Loucy (cell line): ENCODE measurements around the gene SSPN.

Source experiments
- H2AFZ ChIP-seq: fragments of 200-600 bp; sonication (generic); 2 replicates; pipeline ENCODE4 v1.6.0; 2016; ENCODE audit warnings: antibody characterized with exemption, mild to moderate bottlenecking, low read length, moderate library complexity
- H3F3A ChIP-seq: fragments of 200-600 bp; 2 replicates; pipeline ENCODE4 v1.6.0; 2016; ENCODE audit warnings: antibody characterized with exemption, low read depth, mild to moderate bottlenecking
- H3K27me3 ChIP-seq: fragments of 200-600 bp; sonication (generic); 2 replicates; pipeline ENCODE4 v1.6.1; 2014; ENCODE audit warnings: low read length, mild to moderate bottlenecking; ENCODE audit not compliant: insufficient read depth, poor library complexity, severe bottlenecking
- H3K36me3 ChIP-seq: fragments of 200-600 bp; sonication (generic); 2 replicates; pipeline ENCODE4 v1.6.1; 2016; ENCODE audit warnings: low read length; ENCODE audit not compliant: insufficient read depth
- H3K4me1 ChIP-seq: fragments of 200-600 bp; sonication (generic); 2 replicates; pipeline ENCODE4 v1.5.1; 2014; ENCODE audit warnings: low read length, mild to moderate bottlenecking; ENCODE audit not compliant: insufficient read depth, poor library complexity, severe bottlenecking
- H3K4me2 ChIP-seq: fragments of 200-600 bp; sonication (generic); 2 replicates; pipeline ENCODE4 v1.6.0; 2014; ENCODE audit warnings: antibody characterized with exemption, low read length, low read depth, mild to moderate bottlenecking; ENCODE audit not compliant: poor library complexity, severe bottlenecking
- H3K4me3 ChIP-seq: fragments of 200-600 bp; sonication (generic); 2 replicates; pipeline ENCODE4 v1.5.1; 2014; ENCODE audit warnings: low read length, mild to moderate bottlenecking, mixed read lengths; ENCODE audit not compliant: poor library complexity, severe bottlenecking
- H3K79me2 ChIP-seq: fragments of 200-600 bp; sonication (generic); 2 replicates; pipeline ENCODE4 v1.6.1; 2014; ENCODE audit warnings: low read length; ENCODE audit not compliant: insufficient read depth
- H3K9ac ChIP-seq: fragments of 200-600 bp; sonication (generic); 2 replicates; pipeline ENCODE4 v1.6.0; 2014; ENCODE audit warnings: mild to moderate bottlenecking, low read depth, low read length, moderate library complexity; ENCODE audit not compliant: poor library complexity, severe bottlenecking
- H3K9me2 ChIP-seq: fragments of 200-600 bp; sonication (generic); replicated peaks from 2 replicates; pipeline ENCODE4 v1.6.1; 2016; ENCODE audit warnings: low read depth, low read length, mixed read lengths
- H3K9me3 ChIP-seq: fragments of 200-600 bp; sonication (generic); 2 replicates; pipeline ENCODE4 v1.6.1; 2014; ENCODE audit warnings: mild to moderate bottlenecking, antibody characterized with exemption, low read length, low read depth; ENCODE audit not compliant: insufficient read depth
- H4K20me1 ChIP-seq: fragments of 200-600 bp; sonication (generic); 2 replicates; pipeline ENCODE4 v1.6.0; 2014; ENCODE audit warnings: antibody characterized with exemption, low read length, mild to moderate bottlenecking; ENCODE audit not compliant: insufficient read depth, poor library complexity, severe bottlenecking
- EZH2phosphoT487 ChIP-seq: fragments of 200-600 bp; IDR thresholded peaks from 2 replicates; pipeline ENCODE4 v1.6.1; 2018; ENCODE audit warnings: antibody characterized with exemption, mild to moderate bottlenecking, moderate library complexity, borderline replicate concordance
- TF ChIP-seq, protein P1 (sequence below): fragments of 200-600 bp; sonication (generic); conservative IDR thresholded peaks from 2 replicates; pipeline ENCODE4 v1.5.1; 2014; ENCODE audit warnings: mild to moderate bottlenecking, antibody characterized with exemption, low read length

The SSPN gene

DNA sequence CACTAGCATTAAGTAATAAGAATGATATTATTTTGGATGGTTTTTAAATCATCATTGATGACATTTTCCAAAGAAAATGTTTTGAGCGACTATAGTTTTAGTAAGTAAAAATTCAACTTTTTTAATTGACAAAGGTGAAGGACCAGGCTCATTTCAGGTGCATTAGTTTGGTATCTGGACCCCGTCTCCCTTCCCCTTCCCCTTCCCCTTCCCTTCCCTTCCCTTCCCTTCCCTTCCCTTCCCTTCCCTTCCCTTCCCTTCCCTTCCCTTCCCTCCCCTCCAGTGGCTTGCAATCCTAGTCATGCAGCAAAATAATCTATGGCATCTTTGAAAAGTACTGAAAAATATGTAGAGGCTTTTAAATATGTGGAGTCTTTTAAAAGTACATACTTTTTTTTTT lies 13.0 kb upstream of the SSPN start:
- Histone ChIP-seq H3K27me3 (no peaks in the 10 kb centered on the region), H3K9me2 (no peaks in the 10 kb centered on the region), H3K4me1 (no peaks in the 10 kb centered on the region), H3K9ac (no peak overlapping the region), H3K4me2 (no peak overlapping the region), H3K36me3 (no peaks in the 10 kb centered on the region), H3K79me2 (no peaks in the 10 kb centered on the region), H4K20me1 (no peaks in the 10 kb centered on the region), H2AFZ (no peak overlapping the region), H3K9me3 (no peaks in the 10 kb centered on the region), H3K4me3 (no peak overlapping the region), H3F3A (no peaks in the 10 kb centered on the region)
- TF ChIP-seq EZH2phosphoT487 = no peak
- TF ChIP-seq, protein P1, sequence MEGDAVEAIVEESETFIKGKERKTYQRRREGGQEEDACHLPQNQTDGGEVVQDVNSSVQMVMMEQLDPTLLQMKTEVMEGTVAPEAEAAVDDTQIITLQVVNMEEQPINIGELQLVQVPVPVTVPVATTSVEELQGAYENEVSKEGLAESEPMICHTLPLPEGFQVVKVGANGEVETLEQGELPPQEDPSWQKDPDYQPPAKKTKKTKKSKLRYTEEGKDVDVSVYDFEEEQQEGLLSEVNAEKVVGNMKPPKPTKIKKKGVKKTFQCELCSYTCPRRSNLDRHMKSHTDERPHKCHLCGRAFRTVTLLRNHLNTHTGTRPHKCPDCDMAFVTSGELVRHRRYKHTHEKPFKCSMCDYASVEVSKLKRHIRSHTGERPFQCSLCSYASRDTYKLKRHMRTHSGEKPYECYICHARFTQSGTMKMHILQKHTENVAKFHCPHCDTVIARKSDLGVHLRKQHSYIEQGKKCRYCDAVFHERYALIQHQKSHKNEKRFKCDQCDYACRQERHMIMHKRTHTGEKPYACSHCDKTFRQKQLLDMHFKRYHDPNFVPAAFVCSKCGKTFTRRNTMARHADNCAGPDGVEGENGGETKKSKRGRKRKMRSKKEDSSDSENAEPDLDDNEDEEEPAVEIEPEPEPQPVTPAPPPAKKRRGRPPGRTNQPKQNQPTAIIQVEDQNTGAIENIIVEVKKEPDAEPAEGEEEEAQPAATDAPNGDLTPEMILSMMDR = no peak

DNA sequence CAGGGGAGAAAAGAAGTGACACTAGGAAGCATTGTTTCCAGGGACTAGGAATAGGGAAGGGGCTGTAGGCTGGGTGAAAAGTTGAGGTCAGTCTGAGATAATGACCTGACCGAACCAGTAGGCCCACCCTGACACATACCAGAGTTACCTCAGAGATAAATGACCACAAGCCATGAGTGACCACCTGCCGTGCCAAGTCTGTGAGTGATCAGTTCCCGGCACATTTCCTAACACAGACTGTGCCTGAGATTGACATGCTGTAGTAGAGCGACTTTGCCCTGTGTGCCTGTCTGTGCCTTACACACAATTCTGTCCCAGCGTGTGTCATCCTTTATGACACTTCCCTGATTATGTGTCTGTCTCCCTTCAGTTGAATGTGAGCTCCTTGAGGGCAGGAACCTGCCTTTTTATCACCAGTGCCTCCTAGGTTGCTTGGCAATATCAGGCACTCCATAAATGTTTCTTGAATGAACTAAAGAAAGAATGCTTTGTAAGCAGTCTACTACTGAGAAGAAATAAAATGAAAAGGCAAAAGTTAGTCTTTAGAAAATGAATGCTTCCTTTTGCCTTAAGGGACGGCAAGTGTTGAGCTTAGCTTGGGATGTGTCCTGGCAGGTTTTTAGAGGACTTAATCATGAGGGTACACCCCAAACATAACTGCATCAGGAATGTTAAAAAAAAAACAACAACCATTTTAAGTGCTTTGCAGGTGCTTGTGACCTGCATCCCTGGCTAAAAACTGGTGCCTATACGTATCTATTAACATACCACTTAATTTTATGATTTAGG lies 9.6 kb upstream of the SSPN start:
- Histone ChIP-seq H2AFZ (no peak overlapping the region), H3K9ac (no peak overlapping the region), H4K20me1 (no peaks in the 10 kb centered on the region), H3K79me2 (no peaks in the 10 kb centered on the region), H3K9me3 (no peaks in the 10 kb centered on the region), H3F3A (no peaks in the 10 kb centered on the region), H3K27me3 (no peaks in the 10 kb centered on the region), H3K36me3 (no peaks in the 10 kb centered on the region), H3K4me3 (no peak overlapping the region), H3K4me1 (no peaks in the 10 kb centered on the region), H3K4me2 (no peak overlapping the region), H3K9me2 (no peaks in the 10 kb centered on the region)
- no peak for TF ChIP-seq EZH2phosphoT487
- TF ChIP-seq, protein P1 = no peak

DNA sequence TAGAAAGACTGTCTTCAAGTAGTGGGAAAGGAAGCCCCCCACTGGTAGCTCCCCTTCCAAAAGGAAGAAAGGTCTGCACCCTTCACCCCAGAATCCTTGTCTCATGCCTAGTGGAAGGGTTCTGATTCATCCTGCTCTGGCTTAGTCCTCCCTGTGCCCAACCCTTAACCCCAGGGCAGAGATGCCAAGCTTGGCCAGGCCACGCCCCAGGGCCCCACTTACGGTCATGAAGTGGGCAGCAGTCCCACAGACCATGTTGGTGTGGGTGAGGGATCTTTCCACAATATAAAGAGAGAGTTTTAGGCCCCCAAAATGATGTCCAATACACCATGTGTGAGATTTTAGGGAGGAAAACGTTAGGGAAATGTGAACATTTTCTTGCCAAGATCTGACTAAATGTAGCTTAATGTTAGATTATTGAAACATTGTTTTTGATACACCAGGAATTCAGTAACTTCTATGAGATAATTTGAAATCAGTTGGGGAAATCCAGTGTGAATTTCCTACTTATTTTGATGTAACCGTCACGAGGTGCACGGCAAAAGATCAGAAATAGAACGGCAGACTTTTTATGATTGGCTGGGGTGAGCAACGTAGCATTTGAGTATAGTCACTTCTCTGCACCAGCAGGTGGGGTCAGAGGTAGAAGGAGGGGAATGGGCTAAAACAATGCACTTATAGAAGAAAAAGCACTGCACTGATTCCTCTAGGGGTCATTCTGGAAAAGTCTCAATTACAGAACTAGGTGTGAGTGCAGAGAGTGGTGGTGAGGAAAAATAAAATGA lies 8.2 kb upstream of the SSPN start:
- Histone ChIP-seq H3K79me2 (no peaks in the 10 kb centered on the region), H3K4me2 (no peak overlapping the region), H3F3A (no peaks in the 10 kb centered on the region), H3K4me1 (no peaks in the 10 kb centered on the region), H4K20me1 (no peaks in the 10 kb centered on the region), H3K9me2 (no peaks in the 10 kb centered on the region), H3K9me3 (no peaks in the 10 kb centered on the region), H3K9ac (no peak overlapping the region), H3K4me3 (no peak overlapping the region), H3K36me3 (no peaks in the 10 kb centered on the region), H2AFZ (no peak overlapping the region), H3K27me3 (no peaks in the 10 kb centered on the region)
- TF ChIP-seq, protein P1 = peak; percentile 32
- TF ChIP-seq EZH2phosphoT487 = no peak
